Breast epithelium (tissue), 4 donors: ENCODE measurements around the gene PDZD8. TPM values are rescaled to one million over a fixed set of nuclear protein-coding genes. Genes with fewer than 3 reads are reported as not detected.
A peak's percentile ranks its signal among the peaks of the same experiment; 100 is the strongest.

Source experiments
- DNase-seq, 2 donors: peaks; one replicate each; pipeline ENCODE4 v3.0.0-alpha.2; 2019; ENCODE audit warnings: low spot score in 2 of 2
- H3K27ac ChIP-seq, 2 donors: fragments of 200-600 bp; sonication (generic) in 1 of 2; one replicate each; pipeline ENCODE4 v1.5.1; 2016 to 2019; ENCODE audit warnings: mild to moderate bottlenecking in 1 of 2
- H3K27me3 ChIP-seq, 2 donors: fragments of 200-600 bp; sonication (generic) in 1 of 2; one replicate each; pipeline versions ENCODE4 v1.5.1 to v1.6.0; 2017 to 2019; ENCODE audit warnings: control low read depth in 1 of 2, mild to moderate bottlenecking in 1 of 2
- H3K36me3 ChIP-seq: fragments of 200-600 bp; one replicate; pipeline ENCODE4 v1.5.1; 2019
- H3K4me1 ChIP-seq, 2 donors: fragments of 200-600 bp; sonication (generic); one replicate each; pipeline ENCODE4 v1.5.1; 2016 to 2019; ENCODE audit warnings: control low read depth in 1 of 2
- H3K4me3 ChIP-seq, 3 donors: fragments of 200-600 bp; sonication (generic); 1 replicate in 2 of 3; 2 replicates in 1 of 3; pipeline ENCODE4 v1.5.1; 2016 to 2019; ENCODE audit warnings: mild to moderate bottlenecking in 3 of 3, moderate library complexity in 2 of 3
- H3K9me3 ChIP-seq, 2 donors: fragments of 200-600 bp; sonication (generic) in 1 of 2; one replicate each; pipeline ENCODE4 v1.5.1; 2016 to 2019; ENCODE audit warnings: control low read depth in 1 of 2
- CTCF ChIP-seq, 3 donors: fragments of 450-650 bp; IDR thresholded peaks; one replicate each; pipeline ENCODE4 v1.5.1; 2016 to 2017; ENCODE audit warnings: antibody characterized with exemption in 3 of 3, mild to moderate bottlenecking in 3 of 3, moderate library complexity in 3 of 3
- POLR2A ChIP-seq: fragments of 450-650 bp; IDR thresholded peaks from one replicate; pipeline ENCODE4 v1.6.1; 2016; ENCODE audit warnings: antibody characterized with exemption, mild to moderate bottlenecking, moderate library complexity
- POLR2AphosphoS5 ChIP-seq, 3 donors: sonication (generic); formaldehyde crosslinking; IDR thresholded peaks; one replicate each; pipeline ENCODE4 v1.6.1; 2017; ENCODE audit warnings: antibody characterized with exemption in 3 of 3
- intact Hi-C: fragments of 100-400 bp; cut with DNase I; formaldehyde crosslinking; loops from one replicate; pipeline ENCODE4 v1.15.1; 2023; ENCODE audit warnings: low total_unique reads
- total RNA-seq, 3 donors: library from RNA; depleted of rRNA; stranded (reverse); fragments of >200 nt; gene quantifications; one replicate each; pipeline ENCODE4 v1.1.0, GENCODE V29; 2016

PDZD8 gene
- total RNA-seq, 3 donors from 2014 or later, result 27.5 to 51.2 (median 27.9) TPM

- Histone ChIP-seq H3K36me3 (no peaks in the 10 kb centered on the region), H3K9me3 (no peaks in the 10 kb centered on the region), H3K4me3 (no peak overlapping the region), H3K4me1 (no peaks in the 10 kb centered on the region), H3K27me3 (peaks cover 0 to 32% of the 10 kb centered on the region in 2 donors), H3K27ac (no peak overlapping the region)
- intact Hi-C loops, result no loop called here
- DNase-seq, result no peak
- no peak for TF ChIP-seq POLR2AphosphoS5 (IDR thresholded peaks at IDR 0.05)
- TF ChIP-seq POLR2A, result no peak
Measured at GRCh38 chr10:117246997-117247671, 128.1 kb downstream of the PDZD8 start.

- no peak for DNase-seq
- Histone ChIP-seq H3K4me1 (no peaks in the 10 kb centered on the region), H3K9me3 (no peaks in the 10 kb centered on the region), H3K27ac (no peak overlapping the region), H3K36me3 (no peaks in the 10 kb centered on the region), H3K4me3 (no peak overlapping the region), H3K27me3 (peaks cover 0 to 49% of the 10 kb centered on the region in 2 donors)
- intact Hi-C loops, result no loop called here
- TF ChIP-seq CTCF (IDR thresholded peaks at IDR 0.05) (no peak), POLR2A (no peak), POLR2AphosphoS5 (IDR thresholded peaks at IDR 0.05) (no peak)
Measured at GRCh38 chr10:117242463-117242832, 132.8 kb downstream of the PDZD8 start.

- H3K27ac ChIP-seq, result no peak overlapping the region
- H3K27me3 ChIP-seq, result peaks cover 0 to 49% of the 10 kb centered on the region in 2 donors
- DNase-seq, result no peak
- H3K4me1 ChIP-seq, result no peaks in the 10 kb centered on the region
- H3K4me3 ChIP-seq, result peak overlapping the region in 2 of 3 donors; percentile 13 to 45
- H3K9me3 ChIP-seq, result no peaks in the 10 kb centered on the region
- no peaks in the 10 kb centered on the region for H3K36me3 ChIP-seq
- intact Hi-C loops, result no loop called here
- no peak for TF ChIP-seq POLR2AphosphoS5 (IDR thresholded peaks at IDR 0.05)
- TF ChIP-seq POLR2A, result no peak
- no peak for TF ChIP-seq CTCF (IDR thresholded peaks at IDR 0.05)
Measured at GRCh38 chr10:117241541-117242462, 133.4 kb downstream of the PDZD8 start.

- no peak for DNase-seq
- H3K36me3 ChIP-seq, result no peaks in the 10 kb centered on the region
- no peaks in the 10 kb centered on the region for H3K9me3 ChIP-seq
- H3K27ac ChIP-seq, result no peak within 1 kb of the TSS
- peaks cover 0 to 52% of the 10 kb centered on the region in 2 donors for H3K27me3 ChIP-seq
- H3K4me3 ChIP-seq, result peak within 1 kb of the TSS; percentile 1 to 45 (median 13)
- TF ChIP-seq POLR2A (no peak), CTCF (IDR thresholded peaks at IDR 0.05) (no peak), POLR2AphosphoS5 (IDR thresholded peaks at IDR 0.05) (no peak)
- intact Hi-C loops, result no loop called here
- H3K4me1 ChIP-seq, result no peaks in the 10 kb centered on the region
Measured at GRCh38 chr10:117240621-117241529, 134.4 kb downstream of the PDZD8 start, which contains the start of gene SLC18A2. Gene SLC18A2, plus strand, starts transcription at chr10:117241114. Its CDS starts 580 bp downstream, at chr10:117241694.
